Measurements from ENCODE around the gene PTRH1. TPM values are rescaled to one million over a fixed set of nuclear protein-coding genes. Genes with fewer than 3 reads are reported as not detected.

Gene PTRH1
- total RNA-seq, 6 experiments from 2014 or later = 4.8 to 21.2 (median 6.8) TPM

DNA sequence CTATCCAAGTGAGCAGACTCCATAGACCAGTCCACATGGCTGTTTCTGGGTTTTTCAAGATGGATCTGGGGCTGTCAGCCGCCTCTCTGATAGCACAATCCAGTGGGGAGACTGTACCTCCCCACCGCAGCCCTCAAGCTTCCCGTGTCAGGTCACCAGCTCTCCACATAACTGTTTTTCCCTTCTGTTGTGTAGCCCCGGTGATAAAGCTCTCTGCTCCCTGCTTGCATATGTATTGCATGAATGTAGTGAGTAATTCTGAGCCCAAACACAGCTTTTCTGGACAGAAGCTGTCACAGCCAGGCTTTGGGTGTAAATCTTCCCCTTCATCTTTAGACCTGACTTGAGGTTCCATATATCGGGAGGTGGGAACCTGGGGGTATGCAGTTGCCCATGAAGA is 31.7 kb downstream of the PTRH1 start:
- intact Hi-C loops (cut with DNase I) = no loop called here
- Histone ChIP-seq H3K27ac (no peak overlapping the region), H3K9me3 (no peaks in the 10 kb centered on the region), H3K4me3 (no peak overlapping the region), H3K27me3 (no peaks in the 10 kb centered on the region), H3K4me1 (no peaks in the 10 kb centered on the region), H3K36me3 (no peaks in the 10 kb centered on the region)
- WGBS (ENCODE audit: insufficient coverage, low coverage, low lambda C conversion rate, missing lambda C conversion rate) = 77% methylated on average over 3 of the region's 5 CpGs
- TF ChIP-seq, protein P1, sequence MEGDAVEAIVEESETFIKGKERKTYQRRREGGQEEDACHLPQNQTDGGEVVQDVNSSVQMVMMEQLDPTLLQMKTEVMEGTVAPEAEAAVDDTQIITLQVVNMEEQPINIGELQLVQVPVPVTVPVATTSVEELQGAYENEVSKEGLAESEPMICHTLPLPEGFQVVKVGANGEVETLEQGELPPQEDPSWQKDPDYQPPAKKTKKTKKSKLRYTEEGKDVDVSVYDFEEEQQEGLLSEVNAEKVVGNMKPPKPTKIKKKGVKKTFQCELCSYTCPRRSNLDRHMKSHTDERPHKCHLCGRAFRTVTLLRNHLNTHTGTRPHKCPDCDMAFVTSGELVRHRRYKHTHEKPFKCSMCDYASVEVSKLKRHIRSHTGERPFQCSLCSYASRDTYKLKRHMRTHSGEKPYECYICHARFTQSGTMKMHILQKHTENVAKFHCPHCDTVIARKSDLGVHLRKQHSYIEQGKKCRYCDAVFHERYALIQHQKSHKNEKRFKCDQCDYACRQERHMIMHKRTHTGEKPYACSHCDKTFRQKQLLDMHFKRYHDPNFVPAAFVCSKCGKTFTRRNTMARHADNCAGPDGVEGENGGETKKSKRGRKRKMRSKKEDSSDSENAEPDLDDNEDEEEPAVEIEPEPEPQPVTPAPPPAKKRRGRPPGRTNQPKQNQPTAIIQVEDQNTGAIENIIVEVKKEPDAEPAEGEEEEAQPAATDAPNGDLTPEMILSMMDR (IDR thresholded peaks at IDR 0.05) = no peak
- no peak for TF ChIP-seq POLR2A (IDR thresholded peaks at IDR 0.05)
- no peak for DNase-seq
- ATAC-seq = no peak

DNA sequence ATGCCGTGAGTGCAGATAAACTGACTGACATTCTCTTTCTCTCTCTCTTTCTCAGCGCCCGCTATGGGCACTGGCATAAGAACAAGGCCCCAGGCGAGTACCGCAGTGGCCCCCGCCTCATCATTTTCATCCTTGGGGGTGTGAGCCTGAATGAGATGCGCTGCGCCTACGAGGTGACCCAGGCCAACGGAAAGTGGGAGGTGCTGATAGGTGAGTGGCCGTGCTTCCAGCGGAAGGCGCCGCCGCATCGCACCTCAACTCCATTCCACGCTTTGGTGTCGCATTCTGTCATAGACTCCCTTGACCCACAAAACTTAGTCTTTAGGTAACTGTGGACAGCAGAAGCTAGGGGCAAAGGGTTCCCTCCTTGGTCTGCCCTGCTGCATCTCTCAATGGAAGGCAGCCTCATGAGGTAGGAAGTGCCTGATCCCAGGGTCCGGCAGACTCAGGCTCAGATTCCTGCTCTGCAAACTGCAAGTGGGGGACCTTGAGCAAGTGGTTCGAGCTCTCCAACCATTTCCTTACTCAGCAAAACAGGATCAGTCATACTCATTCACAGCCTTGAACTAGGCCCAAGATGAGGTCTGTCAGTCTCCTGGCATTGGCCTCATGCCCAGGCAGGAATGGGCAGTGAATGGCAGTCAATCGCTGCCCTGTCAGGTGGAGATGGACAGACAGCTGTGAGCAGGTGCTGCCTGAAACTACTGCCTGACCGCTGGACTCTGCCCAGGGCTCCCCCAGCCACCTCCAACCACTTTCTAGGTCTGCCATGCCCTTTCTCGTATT is 32.9 kb downstream of the PTRH1 start:
- intact Hi-C loops (cut with DNase I) = no loop called here
- Histone ChIP-seq H3K27ac (no peak overlapping the region), H3K4me1 (no peaks in the 10 kb centered on the region), H3K4me3 (no peak overlapping the region), H3K9me3 (no peaks in the 10 kb centered on the region), H3K27me3 (no peaks in the 10 kb centered on the region), H3K36me3 (no peaks in the 10 kb centered on the region)
- DNase-seq (peak in 2 of 3 donors; percentile 36 to 67), ATAC-seq (peak; percentile 17 to 86 (median 52))
- TF ChIP-seq, protein P1 (IDR thresholded peaks at IDR 0.05) = no peak
- no peak for TF ChIP-seq POLR2A (IDR thresholded peaks at IDR 0.05)
- 88% methylated on average over 17 of the region's 23 CpGs for WGBS (ENCODE audit: insufficient coverage, low coverage, low lambda C conversion rate, missing lambda C conversion rate)

DNA sequence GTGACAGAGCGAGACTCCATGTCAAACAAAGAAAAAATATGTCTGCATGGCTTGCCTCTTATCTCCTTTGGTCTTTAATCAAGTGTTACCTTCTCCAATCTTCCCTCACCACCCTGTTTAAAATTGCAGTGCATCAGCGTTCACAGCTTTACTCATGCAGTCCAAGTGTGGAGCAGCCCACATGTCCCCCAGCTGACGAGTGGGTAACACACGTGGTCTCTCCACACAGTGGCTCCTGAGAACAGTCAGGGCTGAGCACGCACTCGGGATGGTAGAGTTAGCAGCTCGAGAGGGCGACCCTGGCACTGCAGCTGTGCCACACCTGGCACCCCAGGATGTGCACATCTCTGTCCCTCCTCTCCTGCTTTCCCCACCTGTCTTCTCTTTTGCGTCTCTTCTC is 34.6 kb downstream of the PTRH1 start:
- 90% methylated on average over 8 of the region's 9 CpGs for whole genome bisulfite sequencing (ENCODE audit: insufficient coverage, low coverage, low lambda C conversion rate, missing lambda C conversion rate)
- H3K9me3 ChIP-seq = no peaks in the 10 kb centered on the region
- no peak for ATAC-seq
- H3K27ac ChIP-seq = no peak overlapping the region
- no peaks in the 10 kb centered on the region for H3K36me3 ChIP-seq
- intact Hi-C loops (cut with DNase I) = no loop called here
- DNase-seq = no peak
- no peak overlapping the region for H3K4me3 ChIP-seq
- H3K27me3 ChIP-seq = no peaks in the 10 kb centered on the region
- TF ChIP-seq, protein P1 (IDR thresholded peaks at IDR 0.05) = no peak
- no peak for TF ChIP-seq POLR2A (IDR thresholded peaks at IDR 0.05)
- no peaks in the 10 kb centered on the region for H3K4me1 ChIP-seq

DNA sequence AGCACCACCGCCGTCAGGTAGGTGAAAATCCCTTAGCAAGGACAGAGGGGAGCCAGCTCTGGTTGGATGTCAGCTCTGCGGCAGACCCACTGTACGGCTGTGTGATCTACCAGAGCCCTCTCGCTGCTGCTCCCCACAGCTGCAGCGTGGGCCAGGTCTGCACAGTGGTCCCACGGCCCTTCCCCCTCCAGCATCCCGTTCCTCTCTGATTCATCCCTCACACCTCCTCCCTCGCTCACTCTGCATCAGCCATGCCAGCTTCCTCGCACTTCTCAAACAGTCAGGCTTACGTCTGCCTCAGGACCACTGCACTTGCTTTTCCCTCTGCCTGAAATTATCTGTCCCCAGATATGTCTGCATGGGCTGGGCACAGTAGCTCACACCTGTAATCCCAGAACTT is 35.2 kb downstream of the PTRH1 start:
- H3K4me3 ChIP-seq = no peak overlapping the region
- intact Hi-C loops (cut with DNase I) = no loop called here
- H3K4me1 ChIP-seq = no peaks in the 10 kb centered on the region
- no peaks in the 10 kb centered on the region for H3K36me3 ChIP-seq
- no peak for TF ChIP-seq POLR2A (IDR thresholded peaks at IDR 0.05)
- TF ChIP-seq, protein P1 (IDR thresholded peaks at IDR 0.05) = no peak
- DNase-seq (no peak), ATAC-seq (no peak)
- no peak overlapping the region for H3K27ac ChIP-seq
- WGBS (ENCODE audit: insufficient coverage, low coverage, low lambda C conversion rate, missing lambda C conversion rate) = 90% methylated on average over 10 of the region's 11 CpGs
- H3K27me3 ChIP-seq = no peaks in the 10 kb centered on the region
- no peaks in the 10 kb centered on the region for H3K9me3 ChIP-seq
